Testis (tissue), 3 donors: ENCODE results near the gene ZFR2. TPM values are rescaled to one million over a fixed set of nuclear protein-coding genes. Genes with fewer than 3 reads are reported as not detected.

ENCODE experiments used
- DNase-seq: peaks from one replicate; pipeline ENCODE4 v3.0.0-alpha.2; 2019
- H3K27ac ChIP-seq, 2 donors: fragments of 200-600 bp; sonication (generic); one replicate each; pipeline ENCODE4 v1.5.1; 2019
- H3K27me3 ChIP-seq: fragments of 200-600 bp; sonication (generic); one replicate; pipeline ENCODE4 v1.5.1; 2019
- H3K36me3 ChIP-seq: fragments of 200-600 bp; sonication (generic); one replicate; pipeline ENCODE4 v1.5.1; 2017; ENCODE audit warnings: low read depth; ENCODE audit errors: missing control alignments
- H3K4me1 ChIP-seq: fragments of 200-600 bp; sonication (generic); one replicate; pipeline ENCODE4 v1.5.1; 2019
- H3K4me3 ChIP-seq, 2 donors: fragments of 200-600 bp; sonication (generic); one replicate each; pipeline ENCODE4 v1.5.1; 2017 to 2019
- H3K9me3 ChIP-seq: fragments of 200-600 bp; sonication (generic); one replicate; pipeline ENCODE4 v1.5.1; 2017
- POLR2A ChIP-seq: fragments of 450-650 bp; IDR thresholded peaks from one replicate; pipeline ENCODE4 v1.6.1; 2017; ENCODE audit warnings: antibody characterized with exemption, mild to moderate bottlenecking, moderate library complexity
- WGBS, 2 donors: methylation state at CpG; one replicate each; pipeline ENCODE4 v1.1.5; 2018; 5-methylcytosine and 5-hydroxymethylcytosine counted together
- intact Hi-C: fragments of 100-400 bp; cut with DNase I; formaldehyde crosslinking; loops from one replicate; pipeline ENCODE4 v1.15.1; 2023; ENCODE audit warnings: low total_unique reads
- polyA plus RNA-seq: library from polyadenylated mRNA; stranded (reverse); fragments of 350-450 nt; fragmentation: Illumina TruSeq; extraction: RNeasy Lipid Tissue Mini Kit (QIAGEN cat#74804); gene quantifications from one replicate; pipeline ENCODE4 v1.2.3, GENCODE V29; 2014; ENCODE audit warnings: low read depth, low replicate concordance; ENCODE audit not compliant: insufficient read depth
- total RNA-seq, 2 donors: library from RNA; depleted of rRNA; stranded (reverse); fragments of >200 nt; gene quantifications; one replicate each; pipeline ENCODE4 v1.2.3, GENCODE V29; 2016
- TF ChIP-seq, protein P1 (sequence below), 3 experiments: fragments of 450-650 bp in 2 of 3; fragments of 200-600 bp in 1 of 3; sonication (generic) in 1 of 3; IDR thresholded peaks; one replicate each; pipeline ENCODE4 v1.5.1; 2016 to 2019; ENCODE audit warnings: antibody characterized with exemption in 3 of 3, mild to moderate bottlenecking in 2 of 3, moderate library complexity in 1 of 3

The ZFR2 gene
- total and polyA plus RNA-seq, 3 donors from 2014 or later: 23.4 to 35.0 (median 34.1) TPM

GRCh38 chr19:3867971-3868769 is 668 bp downstream of the ZFR2 start:
- H3K27me3 ChIP-seq: no peaks in the 10 kb centered on the region
- no peak for TF ChIP-seq POLR2A
- TF ChIP-seq, protein P1, sequence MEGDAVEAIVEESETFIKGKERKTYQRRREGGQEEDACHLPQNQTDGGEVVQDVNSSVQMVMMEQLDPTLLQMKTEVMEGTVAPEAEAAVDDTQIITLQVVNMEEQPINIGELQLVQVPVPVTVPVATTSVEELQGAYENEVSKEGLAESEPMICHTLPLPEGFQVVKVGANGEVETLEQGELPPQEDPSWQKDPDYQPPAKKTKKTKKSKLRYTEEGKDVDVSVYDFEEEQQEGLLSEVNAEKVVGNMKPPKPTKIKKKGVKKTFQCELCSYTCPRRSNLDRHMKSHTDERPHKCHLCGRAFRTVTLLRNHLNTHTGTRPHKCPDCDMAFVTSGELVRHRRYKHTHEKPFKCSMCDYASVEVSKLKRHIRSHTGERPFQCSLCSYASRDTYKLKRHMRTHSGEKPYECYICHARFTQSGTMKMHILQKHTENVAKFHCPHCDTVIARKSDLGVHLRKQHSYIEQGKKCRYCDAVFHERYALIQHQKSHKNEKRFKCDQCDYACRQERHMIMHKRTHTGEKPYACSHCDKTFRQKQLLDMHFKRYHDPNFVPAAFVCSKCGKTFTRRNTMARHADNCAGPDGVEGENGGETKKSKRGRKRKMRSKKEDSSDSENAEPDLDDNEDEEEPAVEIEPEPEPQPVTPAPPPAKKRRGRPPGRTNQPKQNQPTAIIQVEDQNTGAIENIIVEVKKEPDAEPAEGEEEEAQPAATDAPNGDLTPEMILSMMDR (IDR thresholded peaks at IDR 0.05): no peak
- H3K27ac ChIP-seq: no peak overlapping the region
- WGBS, 2 donors: 6 to 10% methylated on average over 15 to 30 of the region's 30 CpGs
- no peaks in the 10 kb centered on the region for H3K36me3 ChIP-seq
- DNase-seq: no peak
- no peaks in the 10 kb centered on the region for H3K4me1 ChIP-seq
- no peaks in the 10 kb centered on the region for H3K9me3 ChIP-seq
- intact Hi-C loops: no loop called here
- H3K4me3 ChIP-seq: peak overlapping the region; percentile 54 to 61

- no peaks in the 10 kb centered on the region for H3K4me1 ChIP-seq
- no peaks in the 10 kb centered on the region for H3K9me3 ChIP-seq
- H3K27me3 ChIP-seq: no peaks in the 10 kb centered on the region
- DNase-seq: no peak
- no peak overlapping the region for H3K4me3 ChIP-seq
- H3K36me3 ChIP-seq: no peaks in the 10 kb centered on the region
- no peak overlapping the region for H3K27ac ChIP-seq
- 48 to 57% methylated on average over 14 of the region's 14 CpGs for WGBS, 2 donors
- TF ChIP-seq, protein P1 (IDR thresholded peaks at IDR 0.05): no peak
- TF ChIP-seq POLR2A: no peak
- intact Hi-C loops: no loop called here
These were observed 1.8 kb downstream of the ZFR2 start for GRCh38 chr19:3866910-3867638.

GRCh38 chr19:3863648-3864047 is 5.2 kb downstream of the ZFR2 start:
- TF ChIP-seq POLR2A: no peak
- TF ChIP-seq, protein P1 (IDR thresholded peaks at IDR 0.05): no peak
- 81 to 87% methylated on average over 10 to 11 of the region's 12 CpGs for WGBS, 2 donors
- Histone ChIP-seq H3K27ac (no peak overlapping the region), H3K27me3 (no peaks in the 10 kb centered on the region), H3K9me3 (no peaks in the 10 kb centered on the region), H3K4me3 (no peak overlapping the region), H3K4me1 (no peaks in the 10 kb centered on the region), H3K36me3 (no peaks in the 10 kb centered on the region)
- no peak for DNase-seq
- intact Hi-C loops: no loop called here

- no peaks in the 10 kb centered on the region for H3K9me3 ChIP-seq
- 84 to 88% methylated on average over 20 to 25 of the region's 25 CpGs for WGBS, 2 donors
- no peak overlapping the region for H3K27ac ChIP-seq
- no peaks in the 10 kb centered on the region for H3K4me1 ChIP-seq
- no peaks in the 10 kb centered on the region for H3K27me3 ChIP-seq
- no peaks in the 10 kb centered on the region for H3K36me3 ChIP-seq
- no peak overlapping the region for H3K4me3 ChIP-seq
- intact Hi-C loops: no loop called here
- TF ChIP-seq POLR2A: no peak
- TF ChIP-seq, protein P1 (IDR thresholded peaks at IDR 0.05): no peak
- no peak for DNase-seq
These were observed 5.9 kb downstream of the ZFR2 start for GRCh38 chr19:3862826-3863500.
